ENCODE results near the gene DEFB132. TPM values are rescaled to one million over a fixed set of nuclear protein-coding genes. Genes with fewer than 3 reads are reported as not detected.

DEFB132 gene
- total and polyA plus RNA-seq, 9 of the 15 experiments (the other 6 are each of a cell fraction or from before 2014, with no cell fraction given), result not detected

DNA sequence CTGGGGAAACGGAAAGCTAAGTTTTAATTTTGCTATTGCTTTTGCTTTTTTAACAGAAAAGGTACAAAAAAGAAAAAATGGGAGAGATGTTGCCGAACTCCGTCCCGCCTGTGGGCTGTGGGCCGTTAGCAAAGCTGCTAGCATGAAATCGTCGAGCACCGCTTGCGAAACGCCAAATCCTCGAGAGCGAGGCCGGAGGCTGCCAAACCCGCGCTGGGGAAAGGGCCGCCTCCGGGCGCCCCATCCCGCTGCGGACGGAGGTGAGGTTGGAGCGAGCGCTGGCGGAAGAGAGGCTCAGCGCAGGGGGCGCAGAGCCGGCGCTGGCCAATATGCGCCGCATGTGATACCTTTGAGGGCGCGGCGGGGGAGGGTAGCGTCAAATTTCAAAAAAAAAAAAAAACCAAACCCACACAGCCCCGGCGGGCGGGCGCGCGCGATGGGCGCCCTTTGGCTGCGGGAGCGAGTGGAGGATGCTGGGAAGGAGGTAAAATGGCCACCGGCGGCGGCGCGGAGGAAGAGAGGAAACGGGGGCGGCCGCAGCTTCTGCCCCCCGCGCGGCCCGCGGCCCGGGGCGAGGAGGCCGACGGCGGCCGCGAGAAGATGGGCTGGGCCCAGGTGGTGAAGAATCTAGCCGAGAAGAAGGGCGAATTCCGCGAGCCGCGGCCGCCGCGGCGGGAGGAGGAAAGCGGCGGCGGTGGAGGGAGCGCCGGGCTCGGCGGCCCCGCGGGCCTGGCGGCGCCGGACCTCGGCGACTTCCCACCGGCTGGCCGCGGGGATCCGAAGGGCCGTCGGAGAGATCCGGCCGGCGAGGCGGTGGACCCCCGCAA lies 39.8 kb downstream of the DEFB132 start, which contains the start of gene ZCCHC3 (continued):
- TF ChIP-seq, protein P1, sequence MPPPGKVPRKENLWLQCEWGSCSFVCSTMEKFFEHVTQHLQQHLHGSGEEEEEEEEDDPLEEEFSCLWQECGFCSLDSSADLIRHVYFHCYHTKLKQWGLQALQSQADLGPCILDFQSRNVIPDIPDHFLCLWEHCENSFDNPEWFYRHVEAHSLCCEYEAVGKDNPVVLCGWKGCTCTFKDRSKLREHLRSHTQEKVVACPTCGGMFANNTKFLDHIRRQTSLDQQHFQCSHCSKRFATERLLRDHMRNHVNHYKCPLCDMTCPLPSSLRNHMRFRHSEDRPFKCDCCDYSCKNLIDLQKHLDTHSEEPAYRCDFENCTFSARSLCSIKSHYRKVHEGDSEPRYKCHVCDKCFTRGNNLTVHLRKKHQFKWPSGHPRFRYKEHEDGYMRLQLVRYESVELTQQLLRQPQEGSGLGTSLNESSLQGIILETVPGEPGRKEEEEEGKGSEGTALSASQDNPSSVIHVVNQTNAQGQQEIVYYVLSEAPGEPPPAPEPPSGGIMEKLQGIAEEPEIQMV (tag; conservative IDR thresholded peaks at IDR 0.05; ENCODE audit: low read depth), result 0 out of 2 replicates have a peak, but pooled peaks have one; percentile 26
- TF ChIP-seq, protein P2, sequence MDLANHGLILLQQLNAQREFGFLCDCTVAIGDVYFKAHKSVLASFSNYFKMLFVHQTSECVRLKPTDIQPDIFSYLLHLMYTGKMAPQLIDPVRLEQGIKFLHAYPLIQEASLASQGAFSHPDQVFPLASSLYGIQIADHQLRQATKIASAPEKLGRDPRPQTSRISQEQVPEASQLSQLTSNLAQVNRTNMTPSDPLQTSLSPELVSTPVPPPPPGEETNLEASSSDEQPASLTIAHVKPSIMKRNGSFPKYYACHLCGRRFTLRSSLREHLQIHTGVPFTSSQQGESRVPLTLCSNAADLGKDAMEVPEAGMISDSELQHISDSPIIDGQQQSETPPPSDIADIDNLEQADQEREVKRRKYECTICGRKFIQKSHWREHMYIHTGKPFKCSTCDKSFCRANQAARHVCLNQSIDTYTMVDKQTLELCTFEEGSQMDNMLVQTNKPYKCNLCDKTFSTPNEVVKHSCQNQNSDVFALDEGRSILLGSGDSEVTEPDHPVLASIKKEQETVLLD (IDR thresholded peaks at IDR 0.05), result 0 out of 2 replicates have a peak, but pooled peaks have one; percentile 47
- TF ChIP-seq ELF1 (tag; IDR thresholded peaks at IDR 0.05) (peak; percentile 80), ZNF583 (CRISPR knock-in tag; IDR thresholded peaks at IDR 0.05) (no peak), KDM4B (IDR thresholded peaks at IDR 0.05; ENCODE audit: borderline replicate concordance in 2 of 2, low read depth in 1 of 2) (peak in 1 of 2 experiments; percentile 74; a peak in 1 of 4 replicates), HNRNPL (IDR thresholded peaks at IDR 0.05; ENCODE audit: low read depth, low read length) (0 out of 2 replicates have a peak, but pooled peaks have one; percentile 19), RHOXF2B (CRISPR knock-in tag; conservative IDR thresholded peaks at IDR 0.05) (no peak), RB1 (IDR thresholded peaks at IDR 0.05; ENCODE audit: low read depth) (peak; percentile 56; the same call in 1 of the 2 replicates), TBP (optimal IDR thresholded peaks at IDR 0.05; ENCODE audit: low read depth, low read length) (peak; percentile 88), RBFOX2 (IDR thresholded peaks at IDR 0.05; ENCODE audit: low read depth, low read length) (peak; percentile 90), PHF20 (IDR thresholded peaks at IDR 0.05; ENCODE audit: partially characterized antibody) (peak; percentile 41), ATF7 (IDR thresholded peaks at IDR 0.05) (peak; percentile 65), SAFB (IDR thresholded peaks at IDR 0.05; ENCODE audit: borderline replicate concordance, low read depth, low read length) (no peak), KAT8 (IDR thresholded peaks at IDR 0.05; ENCODE audit: low read depth) (no peak), ZNF57 (CRISPR knock-in tag; IDR thresholded peaks at IDR 0.05) (no peak), GATA2 (CRISPR knock-in tag; IDR thresholded peaks at IDR 0.05) (no peak), ETV5 (CRISPR knock-in tag; IDR thresholded peaks at IDR 0.05; ENCODE audit: low read depth) (peak; percentile 77)
- TF ChIP-seq, protein P3, sequence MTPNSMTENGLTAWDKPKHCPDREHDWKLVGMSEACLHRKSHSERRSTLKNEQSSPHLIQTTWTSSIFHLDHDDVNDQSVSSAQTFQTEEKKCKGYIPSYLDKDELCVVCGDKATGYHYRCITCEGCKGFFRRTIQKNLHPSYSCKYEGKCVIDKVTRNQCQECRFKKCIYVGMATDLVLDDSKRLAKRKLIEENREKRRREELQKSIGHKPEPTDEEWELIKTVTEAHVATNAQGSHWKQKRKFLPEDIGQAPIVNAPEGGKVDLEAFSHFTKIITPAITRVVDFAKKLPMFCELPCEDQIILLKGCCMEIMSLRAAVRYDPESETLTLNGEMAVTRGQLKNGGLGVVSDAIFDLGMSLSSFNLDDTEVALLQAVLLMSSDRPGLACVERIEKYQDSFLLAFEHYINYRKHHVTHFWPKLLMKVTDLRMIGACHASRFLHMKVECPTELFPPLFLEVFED (CRISPR knock-in tag; conservative IDR thresholded peaks at IDR 0.05), result no peak
- TF ChIP-seq, protein P4, sequence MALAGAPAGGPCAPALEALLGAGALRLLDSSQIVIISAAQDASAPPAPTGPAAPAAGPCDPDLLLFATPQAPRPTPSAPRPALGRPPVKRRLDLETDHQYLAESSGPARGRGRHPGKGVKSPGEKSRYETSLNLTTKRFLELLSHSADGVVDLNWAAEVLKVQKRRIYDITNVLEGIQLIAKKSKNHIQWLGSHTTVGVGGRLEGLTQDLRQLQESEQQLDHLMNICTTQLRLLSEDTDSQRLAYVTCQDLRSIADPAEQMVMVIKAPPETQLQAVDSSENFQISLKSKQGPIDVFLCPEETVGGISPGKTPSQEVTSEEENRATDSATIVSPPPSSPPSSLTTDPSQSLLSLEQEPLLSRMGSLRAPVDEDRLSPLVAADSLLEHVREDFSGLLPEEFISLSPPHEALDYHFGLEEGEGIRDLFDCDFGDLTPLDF (CRISPR knock-in tag; IDR thresholded peaks at IDR 0.05), result peak; percentile 64; the same call in 1 of the 2 replicates
- TF ChIP-seq, protein P5, sequence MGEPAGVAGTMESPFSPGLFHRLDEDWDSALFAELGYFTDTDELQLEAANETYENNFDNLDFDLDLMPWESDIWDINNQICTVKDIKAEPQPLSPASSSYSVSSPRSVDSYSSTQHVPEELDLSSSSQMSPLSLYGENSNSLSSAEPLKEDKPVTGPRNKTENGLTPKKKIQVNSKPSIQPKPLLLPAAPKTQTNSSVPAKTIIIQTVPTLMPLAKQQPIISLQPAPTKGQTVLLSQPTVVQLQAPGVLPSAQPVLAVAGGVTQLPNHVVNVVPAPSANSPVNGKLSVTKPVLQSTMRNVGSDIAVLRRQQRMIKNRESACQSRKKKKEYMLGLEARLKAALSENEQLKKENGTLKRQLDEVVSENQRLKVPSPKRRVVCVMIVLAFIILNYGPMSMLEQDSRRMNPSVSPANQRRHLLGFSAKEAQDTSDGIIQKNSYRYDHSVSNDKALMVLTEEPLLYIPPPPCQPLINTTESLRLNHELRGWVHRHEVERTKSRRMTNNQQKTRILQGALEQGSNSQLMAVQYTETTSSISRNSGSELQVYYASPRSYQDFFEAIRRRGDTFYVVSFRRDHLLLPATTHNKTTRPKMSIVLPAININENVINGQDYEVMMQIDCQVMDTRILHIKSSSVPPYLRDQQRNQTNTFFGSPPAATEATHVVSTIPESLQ (CRISPR knock-in tag; IDR thresholded peaks at IDR 0.05), result 0 out of 2 replicates have a peak, but pooled peaks have one; percentile 68
